ENCODE measurements around the gene FBXO24.

Gene FBXO24

DNA sequence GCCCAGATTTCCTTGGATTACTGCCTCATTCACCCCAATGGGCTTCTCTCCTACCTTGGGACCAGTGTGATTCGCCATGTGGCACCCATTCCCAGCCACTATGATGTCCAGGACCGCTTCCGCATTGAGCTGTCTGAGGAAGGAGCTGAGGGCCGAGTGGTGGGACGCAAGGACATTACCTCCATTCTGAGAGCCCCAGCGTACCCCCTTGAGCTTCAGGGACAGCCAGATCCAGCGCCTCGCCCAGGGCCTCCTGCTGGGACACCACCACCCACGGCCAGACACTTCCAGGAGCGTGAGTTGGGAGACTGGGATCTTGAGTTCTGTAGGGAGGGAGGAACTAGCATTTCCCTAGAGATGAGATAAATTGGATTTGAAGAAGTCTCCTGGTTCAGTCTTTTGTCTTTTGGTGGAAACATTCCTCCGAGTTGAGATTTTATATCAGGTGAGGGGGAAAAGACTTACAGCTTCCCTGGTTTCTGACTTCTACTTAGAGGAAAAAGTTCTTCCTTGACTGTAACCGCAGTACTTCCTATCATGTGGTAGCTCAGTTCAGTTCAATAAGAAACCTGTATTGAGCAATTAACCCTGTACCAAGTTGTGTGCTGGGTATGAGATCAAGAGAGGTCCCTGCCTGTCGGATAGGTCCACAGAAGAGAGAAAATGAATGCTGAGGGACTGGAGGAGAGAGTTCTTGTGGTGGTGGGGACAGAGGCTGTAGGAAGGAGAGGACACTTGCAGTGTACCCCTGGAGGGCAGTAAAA, 27.5 kb downstream of the FBXO24 start:
- H3K4me1 ChIP-seq (ENCODE audit: control insufficient read depth, insufficient read depth, low read length), result peaks cover 4% of the 10 kb centered on the region
- no peak for DNase-seq (ENCODE audit: low read depth)
- H3K9ac ChIP-seq (ENCODE audit: low read length), result peak overlapping the region; percentile 89
- no peaks in the 10 kb centered on the region for H3K36me3 ChIP-seq (ENCODE audit: control insufficient read depth, insufficient read depth, low read length, severe bottlenecking)
- no peaks in the 10 kb centered on the region for H3K9me3 ChIP-seq (ENCODE audit: control insufficient read depth, low read length)
- H3K27me3 ChIP-seq (replicated peaks; ENCODE audit: control insufficient read depth, insufficient read depth, low read length), result no peaks in the 10 kb centered on the region
- peak overlapping the region; percentile 89 for H3K4me3 ChIP-seq (ENCODE audit: low read length)

DNA sequence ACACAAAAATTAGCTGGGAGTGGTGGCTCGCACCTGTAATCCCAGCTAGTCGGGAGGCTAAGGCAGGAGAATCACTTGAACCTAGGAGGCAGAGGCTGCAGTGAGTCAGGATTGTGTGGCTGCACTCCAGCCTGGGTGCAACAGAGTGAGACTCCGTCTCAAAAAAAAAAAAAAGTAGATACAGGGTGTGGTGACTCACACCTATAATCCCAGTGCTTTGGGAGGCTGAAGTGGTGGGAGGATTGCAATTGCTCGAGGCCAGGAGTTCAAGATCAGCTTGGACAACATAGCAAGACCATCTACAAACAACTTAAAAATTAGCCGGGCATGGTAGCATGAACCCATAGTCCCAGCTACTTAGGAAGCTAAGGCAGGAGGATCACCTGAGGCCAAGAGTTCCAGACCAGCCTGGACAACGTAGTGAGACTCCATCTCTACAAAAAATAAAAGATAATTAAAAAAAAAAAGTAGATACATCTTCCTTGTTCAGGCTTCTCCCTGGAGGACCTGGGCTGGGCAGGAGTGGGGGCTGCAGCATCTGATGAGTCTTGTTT, 28.3 kb downstream of the FBXO24 start:
- Histone ChIP-seq H3K4me3 (ENCODE audit: low read length) (no peak overlapping the region), H3K4me1 (ENCODE audit: control insufficient read depth, insufficient read depth, low read length) (peaks cover 4% of the 10 kb centered on the region), H3K9ac (ENCODE audit: low read length) (no peak overlapping the region), H3K36me3 (ENCODE audit: control insufficient read depth, insufficient read depth, low read length, severe bottlenecking) (no peaks in the 10 kb centered on the region), H3K9me3 (ENCODE audit: control insufficient read depth, low read length) (no peaks in the 10 kb centered on the region), H3K27me3 (replicated peaks; ENCODE audit: control insufficient read depth, insufficient read depth, low read length) (no peaks in the 10 kb centered on the region)
- DNase-seq (ENCODE audit: low read depth), result no peak

GRCh38 chr7:100620239-100620638, 34.1 kb downstream of the FBXO24 start:
- Histone ChIP-seq H3K9me3 (ENCODE audit: control insufficient read depth, low read length) (no peaks in the 10 kb centered on the region), H3K4me3 (ENCODE audit: low read length) (no peak overlapping the region), H3K4me1 (ENCODE audit: control insufficient read depth, insufficient read depth, low read length) (no peaks in the 10 kb centered on the region), H3K9ac (ENCODE audit: low read length) (no peak overlapping the region), H3K27me3 (replicated peaks; ENCODE audit: control insufficient read depth, insufficient read depth, low read length) (no peaks in the 10 kb centered on the region), H3K36me3 (ENCODE audit: control insufficient read depth, insufficient read depth, low read length, severe bottlenecking) (no peaks in the 10 kb centered on the region)
- DNase-seq (ENCODE audit: low read depth), result no peak

DNA sequence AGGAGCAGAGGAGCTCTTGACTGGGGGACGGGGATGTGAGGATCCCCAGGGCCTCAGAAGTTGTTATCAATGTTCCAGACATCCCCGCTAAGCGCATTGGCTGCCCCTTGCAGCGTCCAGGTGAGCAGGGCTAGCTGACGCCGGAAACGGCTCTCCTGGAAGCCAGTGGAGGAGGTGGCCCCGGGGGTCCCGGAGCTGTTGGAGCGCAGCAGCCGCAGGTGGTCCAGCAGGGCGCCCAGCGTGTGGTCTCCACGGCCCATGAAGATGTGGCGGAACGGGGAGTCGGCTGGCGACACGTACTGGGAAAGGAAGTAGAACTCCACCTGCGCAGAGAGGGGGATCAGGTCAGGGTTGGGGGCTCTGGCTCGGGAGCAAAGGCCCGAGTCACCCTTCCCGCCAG, 34.7 kb downstream of the FBXO24 start:
- Histone ChIP-seq H3K9ac (ENCODE audit: low read length) (no peak overlapping the region), H3K36me3 (ENCODE audit: control insufficient read depth, insufficient read depth, low read length, severe bottlenecking) (no peaks in the 10 kb centered on the region), H3K4me1 (ENCODE audit: control insufficient read depth, insufficient read depth, low read length) (no peaks in the 10 kb centered on the region), H3K27me3 (replicated peaks; ENCODE audit: control insufficient read depth, insufficient read depth, low read length) (no peaks in the 10 kb centered on the region), H3K4me3 (ENCODE audit: low read length) (no peak overlapping the region), H3K9me3 (ENCODE audit: control insufficient read depth, low read length) (no peaks in the 10 kb centered on the region)
- no peak for DNase-seq (ENCODE audit: low read depth)

GRCh38 chr7:100621554-100621953, 35.4 kb downstream of the FBXO24 start:
- DNase-seq (ENCODE audit: low read depth), result no peak
- Histone ChIP-seq H3K9me3 (ENCODE audit: control insufficient read depth, low read length) (no peaks in the 10 kb centered on the region), H3K36me3 (ENCODE audit: control insufficient read depth, insufficient read depth, low read length, severe bottlenecking) (no peaks in the 10 kb centered on the region), H3K4me3 (ENCODE audit: low read length) (no peak overlapping the region), H3K4me1 (ENCODE audit: control insufficient read depth, insufficient read depth, low read length) (peaks cover 4% of the 10 kb centered on the region), H3K9ac (ENCODE audit: low read length) (no peak overlapping the region), H3K27me3 (replicated peaks; ENCODE audit: control insufficient read depth, insufficient read depth, low read length) (no peaks in the 10 kb centered on the region)

- Histone ChIP-seq H3K36me3 (ENCODE audit: control insufficient read depth, insufficient read depth, low read length, severe bottlenecking) (no peaks in the 10 kb centered on the region), H3K4me3 (ENCODE audit: low read length) (no peak overlapping the region), H3K9ac (ENCODE audit: low read length) (no peak overlapping the region), H3K9me3 (ENCODE audit: control insufficient read depth, low read length) (no peaks in the 10 kb centered on the region), H3K4me1 (ENCODE audit: control insufficient read depth, insufficient read depth, low read length) (peaks cover 4% of the 10 kb centered on the region), H3K27me3 (replicated peaks; ENCODE audit: control insufficient read depth, insufficient read depth, low read length) (no peaks in the 10 kb centered on the region)
- peak; percentile 25 for DNase-seq (ENCODE audit: low read depth)
These were observed 38.1 kb downstream of the FBXO24 start for GRCh38 chr7:100623951-100624824.

DNA sequence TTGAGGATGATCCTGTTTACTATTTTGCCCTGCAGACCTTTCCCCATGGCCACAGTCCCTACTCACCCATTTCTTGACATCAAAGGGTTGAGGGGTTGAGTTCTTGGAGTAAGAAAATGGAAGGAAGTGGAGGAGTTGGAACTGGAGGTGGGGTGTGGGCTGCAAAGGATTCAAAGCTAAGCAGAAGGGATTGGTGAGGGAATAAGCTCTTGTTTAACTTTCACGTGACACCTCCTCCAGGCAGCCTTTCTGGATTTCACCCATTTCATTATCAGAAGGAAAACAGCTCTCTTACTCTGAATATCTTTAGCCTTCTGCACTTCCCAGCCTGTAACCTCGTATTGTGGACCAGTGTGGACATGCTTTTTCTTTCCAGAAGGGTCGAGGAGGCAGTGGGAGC, 39.9 kb downstream of the FBXO24 start:
- Histone ChIP-seq H3K27me3 (replicated peaks; ENCODE audit: control insufficient read depth, insufficient read depth, low read length) (no peaks in the 10 kb centered on the region), H3K4me3 (ENCODE audit: low read length) (peak overlapping the region; percentile 31), H3K36me3 (ENCODE audit: control insufficient read depth, insufficient read depth, low read length, severe bottlenecking) (no peaks in the 10 kb centered on the region), H3K9me3 (ENCODE audit: control insufficient read depth, low read length) (no peaks in the 10 kb centered on the region), H3K4me1 (ENCODE audit: control insufficient read depth, insufficient read depth, low read length) (peaks cover 4% of the 10 kb centered on the region), H3K9ac (ENCODE audit: low read length) (no peak overlapping the region)
- DNase-seq (ENCODE audit: low read depth), result no peak

- peaks cover 4% of the 10 kb centered on the region for H3K4me1 ChIP-seq (ENCODE audit: control insufficient read depth, insufficient read depth, low read length)
- H3K4me3 ChIP-seq (ENCODE audit: low read length), result peak overlapping the region; percentile 37
- no peaks in the 10 kb centered on the region for H3K9me3 ChIP-seq (ENCODE audit: control insufficient read depth, low read length)
- no peaks in the 10 kb centered on the region for H3K36me3 ChIP-seq (ENCODE audit: control insufficient read depth, insufficient read depth, low read length, severe bottlenecking)
- peak; percentile 89 for DNase-seq (ENCODE audit: low read depth)
- no peak overlapping the region for H3K9ac ChIP-seq (ENCODE audit: low read length)
- H3K27me3 ChIP-seq (replicated peaks; ENCODE audit: control insufficient read depth, insufficient read depth, low read length), result peaks cover 1% of the 10 kb centered on the region
These were observed 40.6 kb downstream of the FBXO24 start for GRCh38 chr7:100626530-100627237.

DNA sequence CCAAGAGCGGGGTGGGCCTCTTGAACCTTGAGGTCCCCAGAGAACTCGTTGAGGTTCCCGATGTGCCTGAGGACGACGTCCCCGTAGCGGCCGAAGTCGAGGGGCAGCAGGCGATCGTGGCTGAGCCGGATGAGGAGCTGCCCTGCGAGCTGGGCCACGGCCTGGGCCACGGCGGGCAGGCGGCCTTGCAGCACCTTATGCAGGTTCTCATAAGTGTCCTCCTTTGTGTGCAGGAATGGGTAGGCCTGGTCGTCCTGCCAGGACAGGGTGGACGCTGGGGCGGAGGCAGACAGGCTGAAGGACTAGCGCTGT, 41.1 kb downstream of the FBXO24 start:
- H3K9ac ChIP-seq (ENCODE audit: low read length), result no peak overlapping the region
- no peak for DNase-seq (ENCODE audit: low read depth)
- H3K9me3 ChIP-seq (ENCODE audit: control insufficient read depth, low read length), result no peaks in the 10 kb centered on the region
- no peaks in the 10 kb centered on the region for H3K36me3 ChIP-seq (ENCODE audit: control insufficient read depth, insufficient read depth, low read length, severe bottlenecking)
- no peak overlapping the region for H3K4me3 ChIP-seq (ENCODE audit: low read length)
- peaks cover 3% of the 10 kb centered on the region for H3K27me3 ChIP-seq (replicated peaks; ENCODE audit: control insufficient read depth, insufficient read depth, low read length)
- H3K4me1 ChIP-seq (ENCODE audit: control insufficient read depth, insufficient read depth, low read length), result peaks cover 4% of the 10 kb centered on the region

DNA sequence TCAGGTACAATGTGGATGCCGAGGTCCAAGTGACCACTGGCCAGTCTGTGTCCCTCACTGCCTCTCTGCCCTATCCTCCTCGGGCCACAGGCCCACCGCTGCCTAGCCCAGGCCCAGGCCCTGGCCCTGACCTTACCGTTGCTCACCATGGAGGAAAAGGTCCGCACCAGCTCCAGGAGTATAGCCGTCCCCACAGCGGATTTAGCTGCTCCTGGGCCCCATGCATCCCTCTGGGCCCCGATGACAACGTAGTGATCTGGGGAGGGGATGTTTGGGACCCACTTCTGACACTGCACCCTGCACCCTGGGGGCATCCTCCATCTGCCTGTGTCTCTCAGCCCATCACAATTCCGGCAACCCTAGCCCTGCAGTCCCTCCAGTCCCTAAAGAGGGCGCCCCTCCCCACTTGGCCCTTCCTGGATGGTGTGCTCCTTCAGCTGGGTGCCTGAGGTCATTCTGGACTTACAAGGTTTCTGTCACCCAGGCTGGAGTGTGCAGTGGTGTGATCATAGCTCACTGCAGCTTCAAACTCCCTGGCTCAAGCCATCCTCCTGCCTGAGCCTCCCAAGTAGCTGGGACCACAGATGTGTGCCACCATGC, 43.1 kb downstream of the FBXO24 start:
- H3K4me1 ChIP-seq (ENCODE audit: control insufficient read depth, insufficient read depth, low read length), result peaks cover 8% of the 10 kb centered on the region
- DNase-seq (ENCODE audit: low read depth), result peak; percentile 19
- H3K9me3 ChIP-seq (ENCODE audit: control insufficient read depth, low read length), result no peaks in the 10 kb centered on the region
- no peak overlapping the region for H3K9ac ChIP-seq (ENCODE audit: low read length)
- no peak overlapping the region for H3K4me3 ChIP-seq (ENCODE audit: low read length)
- H3K27me3 ChIP-seq (replicated peaks; ENCODE audit: control insufficient read depth, insufficient read depth, low read length), result peaks cover 10% of the 10 kb centered on the region
- H3K36me3 ChIP-seq (ENCODE audit: control insufficient read depth, insufficient read depth, low read length, severe bottlenecking), result no peaks in the 10 kb centered on the region

DNA sequence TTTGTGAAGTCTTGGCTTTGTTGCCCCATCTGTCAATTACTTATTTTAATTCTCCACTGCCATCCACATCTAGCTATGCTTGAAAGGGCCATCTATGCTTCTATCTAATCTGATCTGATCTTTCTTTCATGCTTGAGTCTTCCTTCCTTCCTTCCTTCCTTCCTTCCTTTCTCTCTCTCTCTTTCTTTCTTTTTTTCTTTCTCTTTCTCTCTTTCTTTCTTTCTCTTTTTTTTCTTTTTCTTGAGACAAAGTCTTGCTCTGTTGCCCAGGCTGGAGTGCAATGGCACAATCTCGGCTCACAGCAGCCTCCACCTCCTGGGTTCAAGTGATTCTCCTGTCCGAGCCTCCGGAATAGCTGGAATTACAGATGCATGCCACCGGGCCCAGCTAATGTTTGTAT, 43.9 kb downstream of the FBXO24 start:
- H3K4me1 ChIP-seq (ENCODE audit: control insufficient read depth, insufficient read depth, low read length), result peaks cover 8% of the 10 kb centered on the region
- no peaks in the 10 kb centered on the region for H3K36me3 ChIP-seq (ENCODE audit: control insufficient read depth, insufficient read depth, low read length, severe bottlenecking)
- no peak overlapping the region for H3K9ac ChIP-seq (ENCODE audit: low read length)
- H3K4me3 ChIP-seq (ENCODE audit: low read length), result no peak overlapping the region
- H3K27me3 ChIP-seq (replicated peaks; ENCODE audit: control insufficient read depth, insufficient read depth, low read length), result peaks cover 14% of the 10 kb centered on the region
- no peaks in the 10 kb centered on the region for H3K9me3 ChIP-seq (ENCODE audit: control insufficient read depth, low read length)
- DNase-seq (ENCODE audit: low read depth), result no peak

All from adipocyte (in vitro differentiated cells).